RWPE1 (cell line): Measurements from ENCODE around the gene CD163.
"Not testable (repeated sequence)": the region's sequence is repeated elsewhere in the genome, so short reads cannot be mapped to it uniquely, and the experiment has no call there.

Experiments used
- CTCF ChIA-PET: fragments of 350-600 bp; sonication (Branson Sonifier 250); formaldehyde crosslinking; extraction: SDS; loops from one replicate; lab custom pipeline; 2021; lab: Yijun Ruan, JAX
- POLR2A ChIA-PET: fragments of 400-600 bp; formaldehyde crosslinking; extraction: SDS; loops from one replicate; lab custom pipeline; 2020; ENCODE audit warnings: antibody characterized with exemption; ENCODE audit not compliant: low non-redundant PET; lab: Yijun Ruan, JAX
- DNase-seq: peaks from one replicate; pipeline ENCODE4 v3.0.0; 2012; ENCODE audit warnings: low spot score
- H3K27ac ChIP-seq: fragments of 450-650 bp; 2 replicates; pipeline ENCODE4 v1.5.1; 2017
- TF ChIP-seq, protein P1 (sequence below): fragments of 450-650 bp; conservative IDR thresholded peaks from 2 replicates; pipeline ENCODE4 v1.5.1; 2017; ENCODE audit warnings: low read depth, mild to moderate bottlenecking

The CD163 gene

DNA sequence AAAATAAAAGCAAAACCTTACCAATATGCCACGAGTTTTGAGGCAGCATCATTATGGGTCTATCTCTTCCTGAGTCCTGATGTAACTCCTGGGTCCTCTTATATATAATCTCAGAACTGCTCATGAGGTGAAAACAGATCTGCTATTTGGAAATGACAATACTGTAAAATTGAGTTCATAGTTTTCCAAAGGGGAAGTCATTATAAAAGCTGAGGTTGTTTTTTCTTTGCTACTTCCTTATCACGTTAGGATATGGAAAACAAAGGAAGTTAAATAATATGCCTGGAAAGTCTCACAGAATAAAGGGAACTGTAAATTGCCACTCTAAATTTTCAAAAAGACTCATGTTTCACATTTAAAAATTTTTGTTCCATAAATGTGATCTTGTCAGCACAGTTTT is 59.5 kb downstream of the CD163 start, which contains the start of gene CD163L1:
Gene CD163L1, minus strand, starts transcription at position 78 of the 400 bp plus-strand sequence. Its CDS starts 26 bp downstream, at position 52.
- no peak for DNase-seq
- H3K27ac ChIP-seq, result no peak within 1 kb of the TSS
- TF ChIP-seq, protein P1, sequence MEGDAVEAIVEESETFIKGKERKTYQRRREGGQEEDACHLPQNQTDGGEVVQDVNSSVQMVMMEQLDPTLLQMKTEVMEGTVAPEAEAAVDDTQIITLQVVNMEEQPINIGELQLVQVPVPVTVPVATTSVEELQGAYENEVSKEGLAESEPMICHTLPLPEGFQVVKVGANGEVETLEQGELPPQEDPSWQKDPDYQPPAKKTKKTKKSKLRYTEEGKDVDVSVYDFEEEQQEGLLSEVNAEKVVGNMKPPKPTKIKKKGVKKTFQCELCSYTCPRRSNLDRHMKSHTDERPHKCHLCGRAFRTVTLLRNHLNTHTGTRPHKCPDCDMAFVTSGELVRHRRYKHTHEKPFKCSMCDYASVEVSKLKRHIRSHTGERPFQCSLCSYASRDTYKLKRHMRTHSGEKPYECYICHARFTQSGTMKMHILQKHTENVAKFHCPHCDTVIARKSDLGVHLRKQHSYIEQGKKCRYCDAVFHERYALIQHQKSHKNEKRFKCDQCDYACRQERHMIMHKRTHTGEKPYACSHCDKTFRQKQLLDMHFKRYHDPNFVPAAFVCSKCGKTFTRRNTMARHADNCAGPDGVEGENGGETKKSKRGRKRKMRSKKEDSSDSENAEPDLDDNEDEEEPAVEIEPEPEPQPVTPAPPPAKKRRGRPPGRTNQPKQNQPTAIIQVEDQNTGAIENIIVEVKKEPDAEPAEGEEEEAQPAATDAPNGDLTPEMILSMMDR, result no peak
- ChIA-PET CTCF (no interaction called here), POLR2A (no interaction called here)

DNA sequence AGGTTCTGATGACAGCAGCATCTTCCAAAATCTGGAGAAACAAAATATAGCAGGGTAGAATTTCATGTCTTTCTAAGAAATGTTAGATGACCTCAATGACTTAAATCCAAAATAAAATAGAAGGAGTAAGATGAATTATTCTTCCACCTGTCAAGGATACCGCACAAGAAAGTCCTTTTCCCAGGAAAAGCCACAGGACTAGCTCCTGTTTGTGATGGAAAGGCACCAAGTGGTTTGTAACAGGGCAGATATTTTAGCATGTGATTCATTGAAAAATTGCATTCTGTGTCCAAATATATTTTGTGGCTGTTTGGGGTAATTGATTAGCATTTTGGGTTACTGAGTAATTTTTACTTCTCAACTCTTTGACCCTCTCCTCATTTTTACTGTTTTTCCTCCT is 62.4 kb downstream of the CD163 start:
- POLR2A ChIA-PET, result no interaction called here
- H3K27ac ChIP-seq, result no peak overlapping the region
- CTCF ChIA-PET, result no interaction called here

DNA sequence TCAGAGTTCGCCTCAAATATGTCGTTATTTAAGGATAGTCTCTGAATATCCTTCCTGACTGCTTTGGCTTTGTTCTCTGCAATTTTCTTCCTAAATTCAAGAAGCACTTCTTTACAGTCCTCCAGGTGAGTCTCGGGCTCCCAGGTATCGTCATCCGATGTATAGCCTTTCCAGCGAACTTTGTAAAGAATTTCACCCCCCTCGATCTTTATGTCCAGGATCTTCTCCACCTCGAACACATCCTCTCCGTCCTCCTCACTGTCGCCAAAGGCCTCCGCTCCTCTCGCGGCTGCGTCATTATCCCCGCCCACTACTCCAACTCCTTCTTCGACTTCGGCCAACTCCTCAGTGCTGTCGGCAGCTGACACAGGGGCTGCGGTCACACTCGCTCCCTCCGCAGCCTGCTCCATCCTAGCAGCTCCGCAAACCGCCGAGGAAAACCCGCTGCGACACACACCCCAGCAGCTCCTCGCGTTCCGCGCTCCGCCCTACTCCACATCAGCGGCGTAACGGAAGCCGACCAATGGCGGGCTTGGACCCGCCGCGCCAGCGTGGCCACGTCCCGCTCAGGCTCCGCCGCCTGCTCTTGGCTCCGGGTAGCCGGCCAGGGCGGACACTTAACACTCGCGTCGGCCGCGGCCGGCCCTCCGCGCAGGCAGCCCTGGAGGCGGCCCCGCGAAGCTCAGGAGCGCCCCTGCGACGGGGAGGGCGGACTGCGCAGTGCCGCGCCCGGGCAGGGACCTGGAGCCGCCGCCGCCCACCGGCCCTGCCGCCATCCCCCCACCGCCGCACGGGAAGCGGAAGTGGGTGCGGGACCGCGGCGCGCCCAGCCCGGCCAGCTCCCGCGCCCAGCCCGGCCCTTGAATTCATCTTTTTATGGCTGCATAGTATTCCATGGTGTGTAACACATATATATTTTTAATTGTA is 63.7 kb downstream of the CD163 start:
- H3K27ac ChIP-seq, result no peak overlapping the region
- ChIA-PET POLR2A (no interaction called here), CTCF (interaction anchor here (0.5 to 0.7 kb wide), 2 partner anchors 59 to 234 kb away, joined by 3 read pairs; no protein-coding TSS in a partner anchor)
- TF ChIP-seq, protein P1, result no peak
- peak; percentile 18 for DNase-seq

More for the DNA sequence above, 62.4 kb downstream of the CD163 start:
- TF ChIP-seq, protein P1, result no peak
- no peak for DNase-seq

DNA sequence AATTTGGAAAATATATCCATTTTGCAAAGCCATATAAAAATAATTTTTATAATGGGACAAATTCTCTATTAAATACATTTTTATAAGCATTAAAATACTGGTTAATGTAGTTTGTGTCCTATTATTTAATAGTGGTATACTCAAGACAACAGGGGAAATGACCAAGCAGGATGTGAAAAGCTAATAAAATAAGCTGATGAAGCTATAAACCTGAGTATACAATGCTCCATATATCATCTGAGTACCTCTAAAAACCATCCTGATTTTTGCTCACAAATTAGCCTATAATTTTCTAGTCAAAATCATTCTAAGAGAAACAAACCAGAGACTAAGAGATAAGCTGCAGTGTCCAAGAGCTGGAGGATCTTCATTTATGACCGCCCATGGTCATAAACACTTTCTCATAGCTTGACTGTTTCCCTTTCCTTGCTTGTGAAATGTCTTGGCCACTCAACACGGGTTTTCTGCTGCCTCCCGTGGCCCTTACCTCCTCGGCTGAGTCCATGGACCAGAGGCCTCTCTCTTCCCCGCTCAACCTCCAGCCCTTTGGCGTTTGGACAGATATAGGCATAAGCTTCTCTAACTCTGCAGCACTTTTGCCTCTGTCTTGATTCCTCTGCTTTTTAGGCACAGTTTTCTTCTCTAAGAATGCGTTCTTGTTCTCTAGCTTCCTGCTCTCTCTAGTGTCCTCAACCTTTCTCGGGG is 65.1 kb downstream of the CD163 start:
- CTCF ChIA-PET, H3K27ac ChIP-seq, DNase-seq, POLR2A ChIA-PET: not testable (repeated sequence)

DNA sequence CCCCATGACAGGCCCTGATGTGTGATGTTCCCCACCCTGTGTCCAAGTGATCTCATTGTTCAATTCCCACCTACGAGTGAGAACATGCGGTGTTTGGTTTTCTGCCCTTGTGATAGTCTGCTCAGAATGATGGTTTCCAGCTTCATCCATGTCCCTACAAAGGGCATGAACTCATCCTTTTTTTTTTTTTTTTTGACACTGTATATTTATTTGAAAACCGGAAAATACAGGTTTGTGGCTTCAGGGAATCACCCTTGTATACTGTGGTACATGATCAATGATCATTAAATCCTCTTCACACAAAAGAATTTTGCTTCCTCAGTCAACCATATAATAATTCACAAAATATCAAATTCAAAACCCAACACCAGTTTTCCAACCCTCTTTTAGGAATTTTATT is 66.1 kb downstream of the CD163 start:
- CTCF ChIA-PET, POLR2A ChIA-PET, H3K27ac ChIP-seq, DNase-seq: not testable (repeated sequence)

DNA sequence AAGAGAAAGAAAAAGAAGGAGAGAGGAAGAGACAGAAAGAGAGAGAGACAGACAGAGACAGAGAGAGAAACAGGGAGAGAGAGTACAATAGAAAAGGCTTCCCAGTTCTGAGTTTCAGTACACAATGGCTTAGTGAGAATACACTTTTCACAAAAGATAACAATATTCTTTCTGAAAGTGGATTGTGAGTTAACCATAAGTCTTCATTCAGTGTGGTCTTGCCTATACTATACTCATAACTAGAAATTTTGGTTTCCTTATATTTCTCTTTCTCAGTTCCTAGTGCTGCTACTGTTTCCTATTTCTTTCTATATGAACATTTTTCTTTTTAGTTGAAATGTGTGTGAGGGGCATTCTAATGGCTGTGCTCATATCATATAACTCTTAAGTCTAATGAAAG is 68.9 kb downstream of the CD163 start:
- POLR2A ChIA-PET, result no interaction called here
- TF ChIP-seq, protein P1, result no peak
- DNase-seq, result no peak
- no peak overlapping the region for H3K27ac ChIP-seq
- CTCF ChIA-PET, result no interaction called here

DNA sequence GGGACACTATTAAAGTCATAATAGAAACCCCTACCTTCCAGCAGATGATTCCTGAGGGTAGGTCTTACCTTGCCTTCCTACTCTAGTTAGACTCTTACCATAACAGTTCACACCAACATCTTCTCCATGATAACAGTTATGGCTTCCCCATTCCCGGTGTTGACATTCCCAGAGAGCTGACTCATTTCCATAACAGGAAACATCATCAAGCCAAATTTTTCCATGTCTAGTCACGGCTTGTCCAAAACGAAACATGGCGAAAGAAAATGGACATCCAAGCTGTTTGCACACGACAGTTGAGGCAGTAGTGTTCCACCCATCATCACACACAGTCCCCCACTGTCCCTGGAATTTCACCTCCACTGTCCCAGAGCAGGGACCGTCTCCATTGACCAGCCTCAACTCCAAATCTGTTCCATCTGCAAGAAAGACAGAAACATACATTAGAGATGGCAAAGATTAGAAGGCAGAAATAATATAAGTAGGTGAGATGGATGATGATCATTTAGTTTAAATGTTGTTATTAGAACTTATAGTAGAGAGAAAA is 70.2 kb downstream of the CD163 start:
- TF ChIP-seq, protein P1, result no peak
- CTCF ChIA-PET, result interaction anchor here (0.7 kb wide), 1 partner anchor 322 kb away, joined by 3 read pairs; no protein-coding TSS in a partner anchor
- POLR2A ChIA-PET, result no interaction called here
- no peak overlapping the region for H3K27ac ChIP-seq
- peak; percentile 57 for DNase-seq
